Activated CD8-positive, alpha-beta memory T cell treated with anti-CD3 and anti-CD28 coated beads, Interleukin-2, amount 50 U/mL, for 4 hours (primary cell): Measurements from ENCODE around the gene DOP1B.
"Not testable (repeated sequence)": the region's sequence is repeated elsewhere in the genome, so short reads cannot be mapped to it uniquely, and the experiment has no call there.

Experiments used
- DNase-seq: peaks from one replicate; pipeline ENCODE4 v3.0.0-alpha.2; 2020

The DOP1B gene

DNA sequence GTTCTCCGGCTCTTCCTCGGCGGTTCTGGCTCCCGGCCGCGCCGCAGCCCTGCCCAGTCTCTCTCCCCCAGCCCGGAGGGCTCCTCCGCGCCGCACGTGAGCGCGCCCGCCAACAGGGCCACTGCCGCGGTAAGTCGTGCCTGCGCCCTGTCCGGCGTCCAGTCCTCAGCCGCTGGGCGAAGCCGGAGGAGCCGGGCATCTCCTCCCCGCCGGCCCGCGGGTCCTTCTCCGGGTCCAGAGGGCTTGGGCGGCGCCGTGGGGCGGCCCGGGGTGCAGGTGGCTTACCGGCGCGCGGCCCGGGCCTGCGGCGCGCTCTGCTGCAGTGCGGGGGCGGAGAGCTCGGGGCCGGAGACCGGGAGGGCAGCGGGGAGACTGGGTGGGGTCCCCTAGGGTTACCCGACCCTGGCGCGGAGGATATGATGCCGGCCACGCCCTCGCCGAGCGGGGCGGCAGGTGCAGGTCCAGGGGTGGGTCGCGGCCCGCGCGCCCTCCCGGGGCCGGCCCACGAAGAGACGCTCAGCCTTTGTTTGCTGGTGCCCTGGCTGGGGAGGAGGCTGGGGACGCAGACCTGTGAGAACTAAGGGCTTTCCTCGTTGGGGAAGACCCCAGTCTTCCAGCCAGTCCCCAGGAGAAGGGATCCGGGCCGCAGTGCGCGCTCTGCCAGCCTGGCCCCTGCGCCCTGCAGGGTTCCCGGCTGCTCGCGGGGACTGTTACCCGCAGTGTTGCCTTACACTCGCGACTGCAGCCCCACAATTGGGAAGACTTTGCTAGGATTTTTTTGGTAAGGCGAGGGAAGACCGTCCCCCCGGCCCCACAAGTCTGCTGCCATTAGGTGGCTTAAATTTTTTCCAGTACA, at the start of gene DOP1B:
DOP1B (plus strand) TSS at position 10 of the 856 bp plus-strand sequence. CDS start 7,910 bp downstream, outside the sequence.
- peak; percentile 44 for DNase-seq

GRCh38 chr21:36109868-36110267, 46.8 kb upstream of the DOP1B start:
- DNase-seq = no peak

DNA sequence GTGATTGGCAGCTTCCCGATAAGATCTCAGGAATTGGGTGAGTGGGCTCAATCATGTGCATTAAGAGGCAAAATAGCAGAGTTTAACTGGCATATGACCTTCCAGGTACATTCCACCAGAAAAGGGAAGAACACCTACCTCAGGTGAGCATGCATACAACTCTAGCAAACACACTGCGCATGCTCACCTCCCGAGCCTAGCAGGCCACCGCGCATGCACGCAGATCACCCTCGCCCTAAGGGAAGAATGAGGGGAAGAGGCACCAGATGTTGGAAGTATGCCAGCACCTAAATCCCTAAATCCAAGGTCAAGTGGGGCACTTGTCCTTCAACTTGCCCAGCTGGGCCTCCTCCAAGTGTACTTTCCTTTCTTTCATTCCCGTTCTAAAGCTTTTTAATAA, 45.4 kb upstream of the DOP1B start:
- no peak for DNase-seq

DNA sequence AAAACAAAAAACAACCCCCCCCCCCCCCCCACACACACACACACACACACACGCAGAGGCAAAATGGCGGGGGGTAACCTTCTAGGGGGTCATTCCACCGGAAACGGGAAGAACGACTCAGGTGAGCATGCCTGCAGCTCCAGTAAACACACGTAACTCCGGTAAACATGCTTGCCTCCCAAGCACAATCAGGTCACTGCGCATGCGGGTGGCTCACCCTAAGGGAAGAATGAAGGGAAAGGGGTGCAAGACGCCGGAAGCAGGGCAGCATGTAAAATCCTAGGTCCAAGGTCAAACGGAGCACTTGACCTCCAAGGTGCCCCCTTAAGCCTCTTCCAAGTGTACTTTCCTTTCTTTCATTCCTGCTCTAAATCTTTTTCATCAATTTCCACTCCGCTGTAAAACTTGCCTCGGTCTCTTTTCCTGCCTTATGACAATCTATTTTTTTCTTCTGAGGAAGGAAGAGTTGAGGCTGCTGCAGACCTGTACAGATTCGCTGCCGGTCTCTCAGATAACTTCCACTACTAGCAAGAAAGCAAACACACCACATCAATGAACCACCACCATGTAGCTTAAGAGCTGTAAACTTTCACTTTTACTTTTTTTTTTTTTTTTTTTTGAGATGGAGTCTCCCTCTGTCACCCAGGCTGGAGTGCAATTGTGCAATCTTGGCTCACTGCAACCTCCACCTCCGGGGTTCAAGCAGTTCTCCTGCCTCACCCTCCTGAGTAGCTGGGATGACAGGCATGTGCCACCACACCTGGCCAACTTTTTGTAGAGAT, 42.8 kb upstream of the DOP1B start:
- no peak for DNase-seq

DNA sequence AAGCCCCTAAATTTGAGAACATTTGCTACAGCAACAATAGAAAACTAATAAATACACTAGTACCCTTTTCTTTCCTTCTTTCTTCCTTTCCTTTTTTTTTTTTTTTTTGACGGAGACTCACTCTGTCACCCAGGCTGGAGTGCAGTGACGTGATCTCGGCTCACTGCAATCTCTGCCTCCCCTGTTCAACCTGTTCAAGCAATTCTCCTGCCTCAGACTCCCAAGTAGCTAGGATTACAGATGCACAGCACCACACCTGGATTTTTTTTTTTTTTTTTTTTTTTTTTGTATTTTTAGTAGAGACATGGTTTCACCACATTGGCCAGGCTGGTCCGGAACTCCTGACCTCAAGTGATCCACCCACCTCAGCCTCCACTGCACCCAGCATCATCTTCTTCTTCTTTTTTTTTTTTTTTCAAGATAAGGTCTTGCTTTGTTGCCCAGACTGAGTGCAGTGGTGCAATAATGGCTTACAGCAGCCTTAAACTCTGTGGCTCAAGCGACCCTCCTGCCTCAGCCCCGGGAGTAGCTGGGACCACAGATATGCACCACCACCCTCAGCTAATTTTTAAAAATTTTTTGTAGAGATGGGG, 41.4 kb upstream of the DOP1B start:
- DNase-seq = no peak

GRCh38 chr21:36117286-36117741, 39.3 kb upstream of the DOP1B start:
- DNase-seq = no peak

DNA sequence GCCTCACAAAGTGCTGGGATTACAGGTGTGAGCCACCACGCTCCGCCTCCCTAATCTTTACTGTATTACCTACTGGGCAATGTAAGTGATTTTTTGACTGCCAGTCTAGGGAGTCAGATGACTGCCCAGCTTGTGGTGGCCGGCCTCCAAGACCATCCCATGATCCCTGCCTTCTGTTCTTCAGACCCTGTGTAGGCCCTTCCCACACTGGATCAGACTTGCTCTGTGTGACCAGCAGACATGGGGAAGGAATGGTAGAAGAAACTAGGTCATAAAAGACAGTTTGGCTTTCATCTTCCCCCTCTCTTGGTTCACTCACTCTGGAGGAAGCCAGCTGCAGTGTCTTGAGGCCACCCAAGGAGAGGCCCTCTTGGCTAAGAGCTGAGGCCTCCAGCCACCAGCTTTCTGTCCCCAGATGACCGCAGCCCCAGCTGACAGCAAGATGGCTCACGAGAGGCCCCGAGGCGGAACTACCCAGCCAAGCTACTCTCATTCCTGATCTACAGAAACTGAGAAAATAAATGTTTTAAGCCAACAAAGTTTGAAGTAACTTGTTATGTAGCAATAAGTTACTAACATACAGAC, 36.2 kb upstream of the DOP1B start:
- no peak for DNase-seq

DNA sequence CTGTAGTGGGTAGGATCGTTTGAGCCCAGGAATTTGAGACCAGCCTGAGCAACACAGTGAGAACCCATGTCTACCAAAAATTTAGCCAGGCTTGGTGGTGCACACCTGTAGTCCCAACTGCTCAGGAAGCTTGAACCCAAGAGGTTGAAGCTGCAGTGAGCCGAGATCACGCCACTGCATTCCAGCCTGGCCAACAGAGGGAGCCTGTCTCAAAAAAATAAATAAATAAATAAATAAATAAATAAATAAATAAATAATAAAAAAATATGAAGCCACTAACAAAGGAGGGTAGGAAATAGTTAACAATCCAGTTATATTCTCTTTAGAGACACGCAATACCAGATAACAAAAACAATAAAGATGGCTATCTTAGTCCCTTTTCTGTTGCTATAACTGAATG, 33.6 kb upstream of the DOP1B start:
- DNase-seq = no peak

DNA sequence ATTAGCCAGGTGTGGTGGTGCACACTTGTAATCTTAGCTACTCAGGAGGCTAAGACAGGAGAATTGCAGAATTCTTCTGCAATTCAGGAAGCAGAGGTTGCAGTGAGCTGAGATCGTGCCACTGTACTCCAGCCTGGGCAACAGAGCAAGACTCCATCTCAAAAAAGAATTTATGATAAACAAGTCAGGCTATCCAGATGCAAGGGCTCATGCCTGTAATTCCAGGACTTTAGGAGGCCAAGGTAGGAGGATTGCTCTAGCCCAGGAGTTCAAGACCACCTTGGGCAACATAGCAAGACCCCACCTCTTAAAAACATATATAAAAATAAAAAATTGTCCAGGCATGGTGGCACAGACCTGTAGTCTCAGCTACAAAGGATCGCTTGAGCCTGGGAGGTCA, 32.2 kb upstream of the DOP1B start:
- no peak for DNase-seq

- DNase-seq = peak; percentile 56
Observed at GRCh38 chr21:36125512-36126207, 31.0 kb upstream of the DOP1B start.

DNA sequence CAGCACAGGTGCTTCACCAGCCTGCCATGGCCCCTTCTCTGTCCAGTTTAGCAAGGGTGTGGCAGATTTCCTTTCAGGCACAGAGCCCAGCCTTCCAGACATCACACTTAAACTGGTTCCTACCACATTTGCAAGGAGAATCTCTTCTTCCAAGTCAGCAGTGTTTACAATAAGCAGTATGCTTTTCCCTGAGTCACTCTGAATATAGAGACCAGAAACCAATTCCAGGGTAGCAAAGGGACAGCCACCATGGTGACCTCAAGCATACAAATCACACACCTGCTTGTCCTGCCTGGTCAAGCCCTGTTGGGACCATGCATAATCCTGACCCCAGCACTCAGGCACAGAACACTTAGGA, 30.4 kb upstream of the DOP1B start:
- DNase-seq = no peak

DNA sequence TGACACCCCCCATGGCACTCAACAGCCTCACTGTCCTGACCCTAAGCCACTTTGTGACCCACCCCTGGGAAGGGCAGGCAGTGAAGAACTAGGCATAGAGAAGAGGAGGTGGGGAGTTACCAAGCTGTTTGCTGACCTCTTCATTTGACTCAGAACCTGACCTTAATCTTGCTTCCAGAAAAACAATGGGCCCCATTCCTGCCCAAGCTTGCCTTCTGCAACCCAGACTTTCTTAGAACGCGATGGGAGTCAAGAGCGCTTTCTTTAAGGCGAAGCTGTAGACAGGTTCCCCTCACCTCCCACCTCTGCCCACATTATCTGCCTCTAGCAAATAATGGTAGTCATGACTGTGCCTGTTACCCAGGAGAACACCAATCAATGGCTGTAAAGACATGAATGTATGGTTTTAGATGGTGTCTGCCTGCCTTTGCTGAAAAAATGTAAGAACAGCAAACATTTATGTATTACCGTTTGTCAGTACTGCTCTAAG, 30.0 kb upstream of the DOP1B start:
- no peak for DNase-seq

DNA sequence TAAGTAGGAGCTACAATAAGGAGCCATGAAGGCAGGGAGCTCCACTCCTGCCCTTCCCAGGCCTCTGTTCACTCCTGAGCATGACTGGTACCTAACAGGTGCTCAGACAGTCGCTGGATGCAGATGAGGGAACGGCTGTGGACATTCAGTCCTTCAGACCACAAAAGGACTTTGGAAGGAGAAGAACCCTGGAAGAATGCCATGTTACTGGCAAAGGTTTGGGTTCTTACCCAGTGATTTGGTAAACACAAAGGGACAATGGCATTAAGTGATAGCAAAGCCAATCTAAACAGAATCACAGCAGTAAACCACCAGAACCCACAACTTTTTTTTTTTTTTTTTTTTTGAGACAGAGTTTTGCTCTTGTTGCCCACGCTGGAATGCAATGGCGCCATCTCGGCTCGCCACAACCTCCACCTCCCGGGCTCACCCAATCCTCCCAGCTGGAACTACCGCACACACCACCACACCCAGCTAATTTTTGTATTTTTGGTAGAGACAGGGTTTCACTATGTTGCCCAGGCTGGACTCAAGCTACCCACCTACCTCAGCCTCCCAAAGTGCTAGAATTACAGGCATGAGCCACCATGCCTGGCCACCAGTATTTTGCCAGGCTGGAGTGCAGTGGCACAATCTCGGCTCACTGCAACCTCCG, 29.2 kb upstream of the DOP1B start:
- DNase-seq = no peak

- DNase-seq = no peak
Observed at GRCh38 chr21:36127977-36128376, 28.6 kb upstream of the DOP1B start.

DNA sequence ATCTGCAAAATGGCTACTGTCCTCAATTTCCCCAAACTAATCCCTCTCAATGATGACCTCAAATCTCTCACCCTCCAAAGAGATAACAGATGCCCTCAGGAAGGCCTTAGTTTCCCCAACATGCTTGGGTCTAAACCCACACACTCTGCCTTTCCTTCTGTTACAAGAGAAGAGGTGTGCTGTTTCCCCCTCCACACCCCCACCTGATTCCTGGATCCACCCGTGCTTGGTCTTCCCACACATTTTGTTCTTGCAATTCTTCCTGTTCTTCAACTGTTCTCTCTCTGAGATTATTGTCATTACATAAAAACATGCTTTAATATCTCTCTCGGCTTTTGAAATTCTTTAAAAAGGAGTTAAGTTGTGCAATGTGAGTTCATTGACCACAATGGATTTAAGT, 27.4 kb upstream of the DOP1B start:
- DNase-seq = no peak

GRCh38 chr21:36130414-36130762, 26.2 kb upstream of the DOP1B start:
- not testable (repeated sequence) for DNase-seq

- not testable (repeated sequence) for DNase-seq
Observed at GRCh38 chr21:36130839-36131238, 25.8 kb upstream of the DOP1B start.

- DNase-seq = no peak
Observed at GRCh38 chr21:36132696-36133095, 23.9 kb upstream of the DOP1B start.

DNA sequence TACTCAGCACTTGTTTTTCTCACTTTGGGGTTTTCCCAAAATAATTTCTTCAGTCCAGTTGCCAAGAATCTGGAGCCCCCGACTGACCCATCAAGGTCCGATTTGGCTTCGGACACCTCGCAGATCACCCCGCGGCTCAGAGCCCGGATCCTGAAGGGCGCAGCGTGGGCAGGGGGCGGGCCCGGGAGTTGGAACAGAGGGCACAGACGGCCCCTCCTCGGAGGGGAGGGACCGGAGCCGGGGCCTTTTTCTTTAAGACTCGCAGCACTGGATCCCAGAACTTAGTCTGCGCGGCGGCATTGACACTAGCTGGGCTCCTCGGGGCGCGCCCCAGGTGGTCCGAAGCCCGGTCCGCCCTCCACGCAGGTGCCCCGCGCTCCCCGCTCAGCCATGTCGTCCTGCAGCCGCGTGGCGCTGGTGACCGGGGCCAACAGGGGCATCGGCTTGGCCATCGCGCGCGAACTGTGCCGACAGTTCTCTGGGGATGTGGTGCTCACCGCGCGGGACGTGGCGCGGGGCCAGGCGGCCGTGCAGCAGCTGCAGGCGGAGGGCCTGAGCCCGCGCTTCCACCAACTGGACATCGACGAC, 21.7 kb upstream of the DOP1B start, which contains the start of gene CBR3:
CBR3 (plus strand) TSS at position 277 of the 588 bp plus-strand sequence; CDS start at position 391, 114 bp downstream.
- peak; percentile 45 for DNase-seq

DNA sequence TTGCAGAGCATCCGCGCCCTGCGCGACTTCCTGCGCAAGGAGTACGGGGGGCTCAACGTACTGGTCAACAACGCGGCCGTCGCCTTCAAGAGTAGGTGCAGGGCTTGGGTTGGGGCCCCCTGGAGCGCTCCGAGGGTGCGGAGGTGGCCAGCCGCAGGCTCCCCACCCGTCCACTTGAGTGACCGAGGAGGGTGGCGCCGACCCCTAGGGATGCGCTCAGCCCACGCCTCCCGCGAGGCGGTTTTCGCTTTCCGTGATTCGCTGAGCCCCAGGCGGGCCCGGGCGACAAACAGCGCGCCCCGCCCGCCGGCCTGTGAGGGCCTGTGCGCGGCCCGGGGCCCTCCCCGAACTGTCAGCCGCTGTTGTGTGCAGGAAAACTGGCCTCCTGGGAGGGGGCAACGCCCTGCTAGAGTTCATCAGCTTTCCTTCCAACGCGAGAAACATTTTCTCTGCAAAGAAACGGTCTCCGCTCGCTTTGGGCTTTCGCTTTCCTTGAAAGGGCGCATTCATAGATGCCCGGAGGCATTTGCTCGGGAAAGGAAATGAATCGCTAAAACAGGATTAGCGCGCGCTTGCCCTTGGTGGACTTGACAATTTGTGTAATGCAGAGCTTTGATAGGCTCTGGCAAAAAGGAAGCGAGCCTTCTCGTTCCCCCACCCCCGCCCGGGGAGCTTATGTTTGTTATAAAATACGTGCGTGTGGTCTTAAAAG, 21.1 kb upstream of the DOP1B start:
- DNase-seq = peak; percentile 50

- DNase-seq = not testable (repeated sequence)
Observed at GRCh38 chr21:36139791-36140190, 16.8 kb upstream of the DOP1B start.
